Right ventricle myocardium superior (tissue), 1 donor: Measurements from ENCODE around the gene CD99L2. TPM values are rescaled to one million over a fixed set of nuclear protein-coding genes. Genes with fewer than 3 reads are reported as not detected.

ENCODE experiments used
- ATAC-seq: fragments of 200-7000 bp; cut with Tn5 transposase; one replicate; pipeline ENCODE4 v1.9.1; 2020; ENCODE audit warnings: mild to moderate bottlenecking; ENCODE audit not compliant: poor library complexity
- DNase-seq: peaks from one replicate; pipeline ENCODE4 v3.0.0-alpha.2; 2020
- intact Hi-C: fragments of 100-400 bp; cut with DNase I; formaldehyde crosslinking; loops from one replicate; pipeline ENCODE4 v1.11.2; 2022
- total RNA-seq: library from RNA; stranded (reverse); fragmentation: NEBNext Ultra II Directional; extraction: Animal tissue kit (Norgen Biotek cat#: 25700); gene quantifications from one replicate; pipeline ENCODE4 v1.2.1, GENCODE V29; 2021
- donor health status: DM: no; HTN: yes; CAD: no; lungs with severe emphysema.

Gene CD99L2
- total RNA-seq, 1 donor from 2014 or later = 71.5 TPM

- intact Hi-C loops = loop anchor here (1.0 to 10.0 kb wide), 3 partner anchors 132 to 309 kb away; no protein-coding TSS in a partner anchor
- ATAC-seq (peak; percentile 95), DNase-seq (peak; percentile 85)
These were observed 126.1 kb downstream of the CD99L2 start for GRCh38 chrX:150772150-150772970.

GRCh38 chrX:150771116-150771515, 127.4 kb downstream of the CD99L2 start:
- no peak for DNase-seq
- intact Hi-C loops = loop anchor here (10.0 kb wide), 2 partner anchors 134 to 234 kb away; no protein-coding TSS in a partner anchor
- ATAC-seq = no peak

- DNase-seq (no peak), ATAC-seq (no peak)
- intact Hi-C loops = loop anchor here (10.0 kb wide), 2 partner anchors 134 to 234 kb away; no protein-coding TSS in a partner anchor
These were observed 127.8 kb downstream of the CD99L2 start for GRCh38 chrX:150770623-150771022.

- DNase-seq (no peak), ATAC-seq (no peak)
- intact Hi-C loops = no loop called here
These were observed 129.1 kb downstream of the CD99L2 start for GRCh38 chrX:150769408-150769807.

- DNase-seq = no peak
- no peak for ATAC-seq
- intact Hi-C loops = no loop called here
These were observed 129.8 kb downstream of the CD99L2 start for GRCh38 chrX:150768580-150769190.

- ATAC-seq = no peak
- intact Hi-C loops = no loop called here
- no peak for DNase-seq
These were observed 130.4 kb downstream of the CD99L2 start for GRCh38 chrX:150768132-150768485.

GRCh38 chrX:150767475-150768131, 130.9 kb downstream of the CD99L2 start:
- no peak for DNase-seq
- ATAC-seq = peak; percentile 6
- intact Hi-C loops = no loop called here

GRCh38 chrX:150767045-150767395, 131.4 kb downstream of the CD99L2 start:
- intact Hi-C loops = no loop called here
- DNase-seq (peak; percentile 48), ATAC-seq (peak; percentile 25)

GRCh38 chrX:150766351-150767044, 132.0 kb downstream of the CD99L2 start:
- peak; percentile 15 for ATAC-seq
- no peak for DNase-seq
- intact Hi-C loops = no loop called here

GRCh38 chrX:150765782-150766350, 132.6 kb downstream of the CD99L2 start:
- intact Hi-C loops = no loop called here
- ATAC-seq (no peak), DNase-seq (no peak)

GRCh38 chrX:150765237-150765636, 133.2 kb downstream of the CD99L2 start:
- intact Hi-C loops = no loop called here
- ATAC-seq = no peak
- no peak for DNase-seq

- intact Hi-C loops = no loop called here
- DNase-seq (no peak), ATAC-seq (no peak)
These were observed 134.7 kb downstream of the CD99L2 start for GRCh38 chrX:150763810-150764209.

GRCh38 chrX:150763303-150763797, 135.1 kb downstream of the CD99L2 start:
- intact Hi-C loops = no loop called here
- ATAC-seq (no peak), DNase-seq (no peak)

- DNase-seq = no peak
- intact Hi-C loops = no loop called here
- ATAC-seq = no peak
These were observed 136.0 kb downstream of the CD99L2 start for GRCh38 chrX:150762258-150763165.

- intact Hi-C loops = no loop called here
- no peak for DNase-seq
- ATAC-seq = no peak
These were observed 136.7 kb downstream of the CD99L2 start for GRCh38 chrX:150761819-150762216.

GRCh38 chrX:150761176-150761818, 137.2 kb downstream of the CD99L2 start:
- intact Hi-C loops = no loop called here
- ATAC-seq (no peak), DNase-seq (no peak)
